ENCODE data around the gene WDTC1. TPM values are rescaled to one million over a fixed set of nuclear protein-coding genes. Genes with fewer than 3 reads are reported as not detected.
"Not testable (repeated sequence)": the region's sequence is repeated elsewhere in the genome, so short reads cannot be mapped to it uniquely, and the experiment has no call there.

The WDTC1 gene
- total RNA-seq, 1 donor from 2014 or later, result 36.0 TPM

GRCh38 chr1:27269276-27269675 is 34.8 kb downstream of the WDTC1 start:
- DNase-seq (ENCODE audit: low spot score), result no peak
- H3K4me3 Mint-ChIP-seq (ENCODE audit: unreplicated experiment), result peak overlapping the region; percentile 4
- H3K36me3 Mint-ChIP-seq (ENCODE audit: low read depth, unreplicated experiment), result peaks cover 7% of the 10 kb centered on the region
- H3K9me3 Mint-ChIP-seq (ENCODE audit: unreplicated experiment), result no peaks in the 10 kb centered on the region
- no peak overlapping the region for H3K27ac Mint-ChIP-seq (ENCODE audit: unreplicated experiment)
- no peaks in the 10 kb centered on the region for H3K4me1 Mint-ChIP-seq (ENCODE audit: unreplicated experiment)
- TF ChIP-seq CTCF (IDR thresholded peaks at IDR 0.05; ENCODE audit: unreplicated experiment), result no peak
- H3K27me3 Mint-ChIP-seq (ENCODE audit: unreplicated experiment), result peaks cover 1% of the 10 kb centered on the region

DNA sequence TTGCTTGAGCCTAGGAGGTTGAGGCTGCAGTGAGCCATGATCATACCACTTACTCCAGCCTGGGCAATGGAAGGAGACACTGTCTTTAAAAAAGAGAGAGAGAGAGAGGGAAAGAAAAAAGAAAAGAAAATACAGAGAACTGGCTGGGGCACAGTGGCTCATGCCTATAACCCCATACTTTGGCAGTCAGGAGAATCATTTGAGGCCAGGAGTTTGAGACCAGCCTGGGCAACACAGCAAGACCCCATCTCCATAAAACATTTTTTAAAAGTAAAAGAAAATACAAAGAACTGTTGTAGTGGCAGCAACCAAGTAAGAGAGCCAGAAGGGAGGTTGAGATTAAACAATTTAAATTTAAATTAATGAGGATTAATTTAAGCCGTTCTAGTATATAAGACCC is 39.8 kb downstream of the WDTC1 start:
- Mint-ChIP-seq H3K36me3 (ENCODE audit: low read depth, unreplicated experiment) (peaks cover 20% of the 10 kb centered on the region), H3K9me3 (ENCODE audit: unreplicated experiment) (no peaks in the 10 kb centered on the region), H3K27ac (ENCODE audit: unreplicated experiment) (no peak overlapping the region), H3K27me3 (ENCODE audit: unreplicated experiment) (peaks cover 1% of the 10 kb centered on the region), H3K4me3 (ENCODE audit: unreplicated experiment) (no peak overlapping the region), H3K4me1 (ENCODE audit: unreplicated experiment) (no peaks in the 10 kb centered on the region)
- no peak for DNase-seq (ENCODE audit: low spot score)
- TF ChIP-seq CTCF (IDR thresholded peaks at IDR 0.05; ENCODE audit: unreplicated experiment), result no peak

DNA sequence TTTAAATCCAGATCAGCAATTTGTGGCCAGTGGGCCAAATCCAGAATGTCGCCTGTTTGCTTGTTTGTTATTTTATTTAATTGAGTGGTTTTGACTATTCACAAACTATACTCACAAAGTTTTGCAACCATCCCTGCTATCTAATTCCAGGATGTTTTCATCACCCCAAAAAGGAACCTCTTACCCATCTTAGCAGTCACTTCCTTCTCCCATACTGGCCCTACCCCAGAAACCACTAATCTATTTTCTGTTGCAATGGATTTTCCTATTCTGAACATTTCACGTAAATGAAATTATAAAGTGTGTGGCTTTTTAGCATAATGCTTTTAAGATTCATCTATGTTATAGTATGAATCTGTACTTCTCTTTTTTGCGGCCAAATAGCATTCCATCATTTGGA is 41.3 kb downstream of the WDTC1 start:
- H3K36me3 Mint-ChIP-seq (ENCODE audit: low read depth, unreplicated experiment), result peaks cover 18% of the 10 kb centered on the region
- no peak overlapping the region for H3K27ac Mint-ChIP-seq (ENCODE audit: unreplicated experiment)
- no peaks in the 10 kb centered on the region for H3K9me3 Mint-ChIP-seq (ENCODE audit: unreplicated experiment)
- no peak overlapping the region for H3K4me3 Mint-ChIP-seq (ENCODE audit: unreplicated experiment)
- no peak for TF ChIP-seq CTCF (IDR thresholded peaks at IDR 0.05; ENCODE audit: unreplicated experiment)
- no peaks in the 10 kb centered on the region for H3K4me1 Mint-ChIP-seq (ENCODE audit: unreplicated experiment)
- H3K27me3 Mint-ChIP-seq (ENCODE audit: unreplicated experiment), result peaks cover 1% of the 10 kb centered on the region
- DNase-seq (ENCODE audit: low spot score), result no peak

DNA sequence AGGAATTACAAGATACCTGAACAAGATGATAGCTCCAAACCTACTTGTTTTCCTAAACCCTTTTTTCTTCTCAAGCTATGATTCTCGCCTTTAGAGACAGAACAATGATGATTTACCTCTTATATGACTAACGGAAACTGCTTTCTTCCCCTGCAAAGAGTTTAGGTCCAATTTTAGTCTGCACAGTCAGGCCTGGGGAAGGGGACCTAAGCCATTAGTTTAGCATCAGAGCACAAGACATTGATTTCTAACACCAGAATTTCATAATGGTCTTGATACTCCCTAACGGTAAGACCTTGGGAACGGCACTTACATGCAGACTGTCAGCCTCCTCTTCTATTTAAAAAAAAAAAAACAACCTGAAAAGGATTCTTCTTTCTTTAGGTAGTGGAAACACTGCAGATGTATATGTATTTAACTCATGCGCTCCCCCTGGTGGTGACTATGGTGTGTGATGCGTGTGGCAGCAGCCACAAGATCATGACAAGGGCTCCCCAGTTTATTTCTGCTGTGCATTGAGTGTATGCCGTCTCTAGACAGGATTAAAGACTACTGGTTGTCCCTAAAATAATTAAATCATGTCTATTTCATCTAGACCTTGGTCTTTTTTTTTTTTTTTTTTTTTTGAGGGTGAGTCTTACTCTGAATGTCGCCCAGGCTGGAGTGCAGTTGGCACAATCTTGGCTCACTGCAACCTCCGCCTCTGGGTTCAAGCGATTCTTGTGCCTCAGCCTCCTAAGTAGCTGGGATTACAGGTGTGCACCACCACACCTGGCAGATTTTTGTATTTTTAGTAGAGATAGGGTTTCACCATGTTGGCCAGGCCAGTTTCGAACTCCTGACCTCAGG is 50.2 kb downstream of the WDTC1 start:
- H3K27ac Mint-ChIP-seq (ENCODE audit: unreplicated experiment), result no peak overlapping the region
- peaks cover 11% of the 10 kb centered on the region for H3K36me3 Mint-ChIP-seq (ENCODE audit: low read depth, unreplicated experiment)
- peak; percentile 85 for DNase-seq (ENCODE audit: low spot score)
- H3K4me1 Mint-ChIP-seq (ENCODE audit: unreplicated experiment), result peaks cover 7% of the 10 kb centered on the region
- peaks cover 4% of the 10 kb centered on the region for H3K27me3 Mint-ChIP-seq (ENCODE audit: unreplicated experiment)
- H3K4me3 Mint-ChIP-seq (ENCODE audit: unreplicated experiment), result no peak overlapping the region
- H3K9me3 Mint-ChIP-seq (ENCODE audit: unreplicated experiment), result no peaks in the 10 kb centered on the region
- TF ChIP-seq CTCF (IDR thresholded peaks at IDR 0.05; ENCODE audit: unreplicated experiment), result peak; percentile 89

- no peak for DNase-seq (ENCODE audit: low spot score)
- peaks cover 7% of the 10 kb centered on the region for H3K4me1 Mint-ChIP-seq (ENCODE audit: unreplicated experiment)
- H3K4me3 Mint-ChIP-seq (ENCODE audit: unreplicated experiment), result no peak overlapping the region
- TF ChIP-seq CTCF (IDR thresholded peaks at IDR 0.05; ENCODE audit: unreplicated experiment), result no peak
- H3K36me3 Mint-ChIP-seq (ENCODE audit: low read depth, unreplicated experiment), result peaks cover 14% of the 10 kb centered on the region
- peaks cover 4% of the 10 kb centered on the region for H3K27me3 Mint-ChIP-seq (ENCODE audit: unreplicated experiment)
- no peaks in the 10 kb centered on the region for H3K9me3 Mint-ChIP-seq (ENCODE audit: unreplicated experiment)
- no peak overlapping the region for H3K27ac Mint-ChIP-seq (ENCODE audit: unreplicated experiment)
Measured at GRCh38 chr1:27285274-27285660, 50.8 kb downstream of the WDTC1 start.

DNA sequence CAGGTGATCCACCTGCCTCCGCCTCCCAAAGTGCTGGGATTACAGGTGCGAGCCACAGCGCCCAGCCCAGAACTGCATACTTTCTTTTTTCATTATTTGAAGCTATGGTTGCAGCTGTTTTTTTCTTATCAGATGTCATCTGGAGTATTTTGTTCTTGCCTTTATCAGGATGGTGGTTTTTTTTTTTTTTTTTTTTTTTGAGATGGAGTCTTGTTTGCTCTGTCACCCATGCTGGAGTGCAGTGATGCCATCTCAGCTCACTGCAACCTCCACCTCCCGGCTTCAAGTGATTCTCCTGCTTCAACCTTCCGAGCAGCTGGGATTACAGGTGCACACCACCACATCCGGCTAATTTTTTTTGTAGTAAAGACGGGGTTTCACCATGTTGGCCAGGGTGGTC is 51.4 kb downstream of the WDTC1 start:
- H3K27ac Mint-ChIP-seq (ENCODE audit: unreplicated experiment); H3K4me3 Mint-ChIP-seq (ENCODE audit: unreplicated experiment); H3K4me1 Mint-ChIP-seq (ENCODE audit: unreplicated experiment); H3K27me3 Mint-ChIP-seq (ENCODE audit: unreplicated experiment); DNase-seq (ENCODE audit: low spot score); H3K9me3 Mint-ChIP-seq (ENCODE audit: unreplicated experiment): not testable (repeated sequence)
- peaks cover 19% of the 10 kb centered on the region for H3K36me3 Mint-ChIP-seq (ENCODE audit: low read depth, unreplicated experiment)

- not testable (repeated sequence) for H3K4me1 Mint-ChIP-seq (ENCODE audit: unreplicated experiment); H3K9me3 Mint-ChIP-seq (ENCODE audit: unreplicated experiment); H3K27me3 Mint-ChIP-seq (ENCODE audit: unreplicated experiment); H3K4me3 Mint-ChIP-seq (ENCODE audit: unreplicated experiment); DNase-seq (ENCODE audit: low spot score); H3K27ac Mint-ChIP-seq (ENCODE audit: unreplicated experiment)
- peaks cover 19% of the 10 kb centered on the region for H3K36me3 Mint-ChIP-seq (ENCODE audit: low read depth, unreplicated experiment)
Measured at GRCh38 chr1:27289125-27289524, 54.7 kb downstream of the WDTC1 start.
